Neuronal stem cell (in vitro differentiated cells): ENCODE measurements around the gene BLCAP.

Experiments used
- DNase-seq: peaks from one replicate; pipeline ENCODE4 v3.0.0-alpha.2; 2013; ENCODE audit warnings: low spot score
- H2AFZ ChIP-seq: one replicate; pipeline ENCODE4 v1.6.1; 2013; ENCODE audit warnings: mild to moderate bottlenecking, low read length, inconsistent platforms
- H2AK5ac ChIP-seq: 2 replicates; pipeline ENCODE4 v1.6.1; 2013; ENCODE audit warnings: low read depth, mild to moderate bottlenecking, inconsistent platforms, low read length, moderate library complexity, mixed read lengths
- H2BK120ac ChIP-seq: 2 replicates; pipeline ENCODE4 v1.6.1; 2013; ENCODE audit warnings: low read depth, mild to moderate bottlenecking, inconsistent platforms, low read length, moderate library complexity, mixed read lengths
- H2BK12ac ChIP-seq: one replicate; pipeline ENCODE4 v1.6.1; 2013; ENCODE audit warnings: low read length, inconsistent platforms
- H2BK15ac ChIP-seq: 2 replicates; pipeline ENCODE4 v1.6.1; 2013; ENCODE audit warnings: mild to moderate bottlenecking, low read length, inconsistent platforms, mixed read lengths
- H2BK5ac ChIP-seq: one replicate; pipeline ENCODE4 v1.6.1; 2013; ENCODE audit warnings: inconsistent platforms, mild to moderate bottlenecking, low read length, moderate library complexity
- H3K14ac ChIP-seq: one replicate; pipeline ENCODE4 v1.6.1; 2013; ENCODE audit warnings: low read length, inconsistent platforms
- H3K18ac ChIP-seq: 2 replicates; pipeline ENCODE4 v1.6.1; 2013; ENCODE audit warnings: low read length, inconsistent platforms
- H3K23ac ChIP-seq: 2 replicates; pipeline ENCODE4 v1.6.1; 2013; ENCODE audit warnings: low read depth, mild to moderate bottlenecking, mixed read lengths, low read length, inconsistent platforms; ENCODE audit not compliant: poor library complexity
- H3K27ac ChIP-seq: replicated peaks from 3 replicates; pipeline ENCODE4 v1.5.1; 2013; ENCODE audit warnings: low read length, inconsistent platforms
- H3K27me3 ChIP-seq, 3 experiments: 2 replicates each; pipeline ENCODE4 v1.6.1; 2013; ENCODE audit warnings: low read length in 3 of 3, mild to moderate bottlenecking in 2 of 3, inconsistent platforms in 1 of 3, low read depth in 1 of 3, mixed read lengths in 1 of 3, moderate library complexity in 1 of 3; ENCODE audit not compliant: control insufficient read depth in 3 of 3, insufficient read depth in 3 of 3
- H3K36me3 ChIP-seq, 2 donors: replicated peaks in 1 of 2; 2 replicates each; pipeline ENCODE4 v1.6.1; 2013; ENCODE audit warnings: low read length in 2 of 2; ENCODE audit not compliant: control insufficient read depth in 2 of 2, insufficient read depth in 2 of 2
- H3K4ac ChIP-seq: 2 replicates; pipeline ENCODE4 v1.6.1; 2013; ENCODE audit warnings: inconsistent platforms, mild to moderate bottlenecking, low read length, moderate library complexity
- H3K4me1 ChIP-seq, 2 donors: 1 replicate in 1 of 2; 2 replicates in 1 of 2; pipeline ENCODE4 v1.6.1; 2013; ENCODE audit warnings: low read length in 2 of 2, low read depth in 1 of 2; ENCODE audit not compliant: control insufficient read depth in 2 of 2, insufficient read depth in 1 of 2
- H3K4me2 ChIP-seq: one replicate; pipeline ENCODE4 v1.6.1; 2013; ENCODE audit warnings: mild to moderate bottlenecking, low read length, inconsistent platforms; ENCODE audit not compliant: insufficient read depth, poor library complexity, severe bottlenecking
- H3K4me3 ChIP-seq, 2 donors: 2 replicates each; pipeline ENCODE4 v1.5.1; 2013; ENCODE audit warnings: low read length in 2 of 2, mild to moderate bottlenecking in 2 of 2, inconsistent platforms in 1 of 2, moderate library complexity in 1 of 2
- H3K79me1 ChIP-seq: one replicate; pipeline ENCODE4 v1.6.1; 2013; ENCODE audit warnings: low read depth, mild to moderate bottlenecking, inconsistent platforms, low read length, moderate library complexity
- H3K9ac ChIP-seq: one replicate; pipeline ENCODE4 v1.6.1; 2013; ENCODE audit warnings: mild to moderate bottlenecking, low read depth, low read length, inconsistent platforms; ENCODE audit not compliant: poor library complexity
- H3K9me3 ChIP-seq, 2 donors: replicated peaks in 1 of 2; 2 replicates each; pipeline versions ENCODE3 to v1.6.1; 2013; ENCODE audit warnings: low read length in 2 of 2, mild to moderate bottlenecking in 2 of 2, inconsistent platforms in 1 of 2, low read depth in 1 of 2, mixed read lengths in 1 of 2, moderate library complexity in 1 of 2; ENCODE audit not compliant: control insufficient read depth in 2 of 2, insufficient read depth in 1 of 2
- H4K8ac ChIP-seq: one replicate; pipeline ENCODE4 v1.6.1; 2013; ENCODE audit warnings: low read depth, mild to moderate bottlenecking, inconsistent platforms, low read length, moderate library complexity
- H4K91ac ChIP-seq: one replicate; pipeline ENCODE4 v1.6.1; 2013; ENCODE audit warnings: low read length, low read depth, mild to moderate bottlenecking, inconsistent platforms; ENCODE audit not compliant: poor library complexity
- WGBS, 2 donors: extraction: QIAGEN DNeasy Blood & Tissue Kit; methylation state at CpG; one replicate each; pipeline ENCODE4 v1.1.7; 2013; ENCODE audit warnings: missing lambda C conversion rate in 2 of 2, mixed read lengths in 1 of 2; ENCODE audit not compliant: insufficient read length in 2 of 2, insufficient replicate concordance in 1 of 2; ENCODE audit errors: extremely low coverage in 2 of 2; 5-methylcytosine and 5-hydroxymethylcytosine counted together

The BLCAP gene

DNA sequence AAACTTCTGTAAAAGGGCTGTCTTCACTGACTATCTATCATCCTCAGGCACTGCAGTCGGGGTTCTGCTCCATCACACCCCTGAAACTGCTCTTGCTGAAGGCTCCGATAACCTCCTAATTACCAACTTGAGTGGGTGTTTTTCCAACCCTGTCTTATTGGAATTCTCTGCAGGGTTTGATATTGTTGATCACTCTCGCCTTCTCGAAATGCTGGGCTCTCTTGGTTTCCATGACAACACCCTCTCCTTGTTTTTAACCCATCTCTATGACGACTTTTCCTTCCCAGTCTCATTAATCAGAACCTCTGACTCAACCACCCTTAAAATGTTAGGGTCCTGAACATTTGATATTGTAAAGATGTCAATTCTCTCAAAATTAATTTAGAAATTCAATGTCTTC is 46.1 kb downstream of the BLCAP start:
- WGBS, 2 donors: no CpG with 5 or more reads among the region's 5 CpGs
- H3K14ac ChIP-seq: no peak overlapping the region

GRCh38 chr20:37480919-37481318 is 46.8 kb downstream of the BLCAP start:
- Histone ChIP-seq H3K4ac (no peak overlapping the region), H2BK5ac (no peak overlapping the region), H2AK5ac (no peak overlapping the region), H3K36me3 (no peaks in the 10 kb centered on the region), H3K9me3 (peaks cover 9 to 17% of the 10 kb centered on the region in 2 donors), H3K79me1 (no peaks in the 10 kb centered on the region), H2AFZ (no peak overlapping the region), H2BK12ac (no peak overlapping the region), H2BK15ac (no peak overlapping the region), H2BK120ac (no peak overlapping the region), H3K14ac (no peak overlapping the region), H4K8ac (no peak overlapping the region), H4K91ac (no peak overlapping the region), H3K4me2 (no peak overlapping the region), H3K4me1 (peaks cover 0 to 2% of the 10 kb centered on the region in 2 donors), H3K27ac (no peak overlapping the region), H3K4me3 (no peak overlapping the region), H3K18ac (no peak overlapping the region), H3K9ac (no peak overlapping the region), H3K23ac (no peak overlapping the region), H3K27me3 (peaks cover 0 to 4% (median 2%) of the 10 kb centered on the region in 3 experiments)
- no CpG with 5 or more reads among the region's 1 CpG for WGBS, 2 donors
- DNase-seq: no peak

More for the DNA sequence above, 46.1 kb downstream of the BLCAP start:
- Histone ChIP-seq H4K8ac (no peak overlapping the region), H3K4me3 (no peak overlapping the region), H3K23ac (no peak overlapping the region), H3K36me3 (no peaks in the 10 kb centered on the region), H4K91ac (no peak overlapping the region), H3K4me2 (no peak overlapping the region), H2BK12ac (no peak overlapping the region), H2BK15ac (no peak overlapping the region), H3K9me3 (peaks cover 9 to 17% of the 10 kb centered on the region in 2 donors), H3K9ac (no peak overlapping the region), H3K27ac (no peak overlapping the region), H2AFZ (no peak overlapping the region), H2AK5ac (no peak overlapping the region), H3K18ac (no peak overlapping the region), H2BK120ac (no peak overlapping the region), H2BK5ac (no peak overlapping the region), H3K27me3 (peaks cover 0 to 4% (median 2%) of the 10 kb centered on the region in 3 experiments), H3K79me1 (no peaks in the 10 kb centered on the region), H3K4ac (no peak overlapping the region), H3K4me1 (peaks cover 2 to 3% of the 10 kb centered on the region in 2 donors)
- DNase-seq: no peak

- DNase-seq: no peak
- H2AK5ac ChIP-seq: no peak overlapping the region
- no peaks in the 10 kb centered on the region for H3K79me1 ChIP-seq
- no peak overlapping the region for H2BK15ac ChIP-seq
- H3K9ac ChIP-seq: no peak overlapping the region
- no peak overlapping the region for H3K14ac ChIP-seq
- peak overlapping the region in 1 of 2 donors; percentile 55 for H3K4me3 ChIP-seq
- H3K27me3 ChIP-seq: peaks cover 0 to 4% (median 2%) of the 10 kb centered on the region in 3 experiments
- H3K36me3 ChIP-seq: no peaks in the 10 kb centered on the region
- H2BK12ac ChIP-seq: no peak overlapping the region
- 100% methylated on average over 1 to 2 of the region's 9 CpGs for WGBS, 2 donors
- peaks cover 5 to 17% of the 10 kb centered on the region in 2 donors for H3K9me3 ChIP-seq
- H3K27ac ChIP-seq: no peak overlapping the region
- H2BK120ac ChIP-seq: no peak overlapping the region
- peaks cover 0 to 8% of the 10 kb centered on the region in 2 donors for H3K4me1 ChIP-seq
- no peak overlapping the region for H3K18ac ChIP-seq
- H2BK5ac ChIP-seq: no peak overlapping the region
- no peak overlapping the region for H3K4me2 ChIP-seq
- H4K8ac ChIP-seq: no peak overlapping the region
- no peak overlapping the region for H2AFZ ChIP-seq
- no peak overlapping the region for H4K91ac ChIP-seq
- no peak overlapping the region for H3K4ac ChIP-seq
- H3K23ac ChIP-seq: no peak overlapping the region
Measured at GRCh38 chr20:37479925-37480691, 47.6 kb downstream of the BLCAP start.

DNA sequence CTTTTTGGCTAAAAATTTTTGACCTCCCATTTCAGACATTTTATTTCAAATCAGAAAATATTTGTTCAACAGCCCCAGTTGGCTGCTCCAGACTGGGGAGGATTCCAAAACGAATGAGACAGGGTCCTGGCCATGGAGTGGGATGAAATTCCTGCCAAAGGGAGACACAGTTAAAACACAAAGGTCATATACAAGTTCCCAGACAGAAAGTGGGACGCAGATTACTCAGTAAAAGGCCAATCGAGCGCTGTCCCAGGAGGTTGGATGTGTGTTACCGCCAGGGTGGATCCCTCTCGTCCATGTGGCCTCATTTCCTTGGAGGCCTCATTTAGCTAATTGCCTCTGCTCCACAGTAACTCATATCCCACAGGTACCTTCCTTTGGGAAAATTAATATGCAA is 48.4 kb downstream of the BLCAP start:
- Histone ChIP-seq H4K8ac (no peak overlapping the region), H3K27me3 (peaks cover 0 to 4% (median 2%) of the 10 kb centered on the region in 3 experiments), H3K4me1 (peaks cover 0 to 15% of the 10 kb centered on the region in 2 donors), H2BK120ac (no peak overlapping the region), H3K4me3 (no peak overlapping the region), H3K23ac (no peak overlapping the region), H2BK12ac (no peak overlapping the region), H3K9me3 (peaks cover 5 to 17% of the 10 kb centered on the region in 2 donors), H3K14ac (no peak overlapping the region), H2BK15ac (no peak overlapping the region), H2AK5ac (no peak overlapping the region), H2AFZ (no peak overlapping the region), H3K18ac (no peak overlapping the region), H2BK5ac (no peak overlapping the region), H3K27ac (no peak overlapping the region), H3K4ac (no peak overlapping the region), H3K4me2 (no peak overlapping the region), H3K79me1 (no peaks in the 10 kb centered on the region), H3K9ac (no peak overlapping the region), H4K91ac (no peak overlapping the region), H3K36me3 (no peaks in the 10 kb centered on the region)
- no peak for DNase-seq
- WGBS, 2 donors: no CpG with 5 or more reads among the region's 6 CpGs
